HepG2 (cell line): ENCODE data around the gene RAD9A. TPM values are rescaled to one million over a fixed set of nuclear protein-coding genes. Genes with fewer than 3 reads are reported as not detected.
A peak's percentile ranks its signal among the peaks of the same experiment; 100 is the strongest.

Source experiments
- HINFP ChIP-seq: sonication (generic); formaldehyde crosslinking; IDR thresholded peaks from 2 replicates; pipeline ENCODE4 v1.4.0; 2020; ENCODE audit warnings: low read depth, mild to moderate bottlenecking, missing genetic modification reagents
- HNRNPH1 ChIP-seq: fragments of 200-400 bp; formaldehyde crosslinking; optimal IDR thresholded peaks from 2 replicates; pipeline ENCODE3; 2017; ENCODE audit warnings: mild to moderate bottlenecking, low read depth, low read length
- LCORL ChIP-seq, 2 experiments: fragments of 450-650 bp in 1 of 2; sonication (generic) in 1 of 2; formaldehyde crosslinking in 1 of 2; IDR thresholded peaks; 2 replicates each; pipeline versions ENCODE4 v1.5.0 to v1.6.1; 2017 to 2020; ENCODE audit warnings: antibody characterized with exemption in 1 of 2, missing genetic modification reagents in 1 of 2
- MED1 ChIP-seq: sonication (generic); formaldehyde crosslinking; IDR thresholded peaks from 2 replicates; pipeline ENCODE4 v1.4.0; 2020; ENCODE audit warnings: missing genetic modification reagents
- REPIN1 ChIP-seq: sonication (generic); formaldehyde crosslinking; IDR thresholded peaks from 2 replicates; pipeline ENCODE4 v1.8.0; 2022; ENCODE audit warnings: missing genetic modification reagents, low read depth, mild to moderate bottlenecking, borderline replicate concordance
- SNAPC2 ChIP-seq: sonication (generic); formaldehyde crosslinking; IDR thresholded peaks from 2 replicates; pipeline ENCODE4 v1.8.1; 2022; ENCODE audit warnings: mild to moderate bottlenecking, missing genetic modification reagents
- TIGD3 ChIP-seq: sonication (generic); formaldehyde crosslinking; IDR thresholded peaks from 2 replicates; pipeline ENCODE4 v1.5.1; 2020; ENCODE audit warnings: mild to moderate bottlenecking, missing genetic modification reagents, borderline replicate concordance
- ZNF224 ChIP-seq: sonication (generic); formaldehyde crosslinking; IDR thresholded peaks from 2 replicates; pipeline ENCODE4 v1.5.0; 2020; ENCODE audit warnings: mild to moderate bottlenecking, missing genetic modification reagents
- ZNF660 ChIP-seq: sonication (generic); formaldehyde crosslinking; IDR thresholded peaks from 2 replicates; pipeline ENCODE4 v1.5.1; 2020; ENCODE audit warnings: mild to moderate bottlenecking, low read depth, missing genetic modification reagents, borderline replicate concordance
- polyA plus RNA-seq, 8 experiments: library from polyadenylated mRNA; depleted of rRNA in 3 of 8; stranded (reverse) in 7 of 8; unstranded in 1 of 8; fragments of >200 nt; fragmentation: Illumina TruSeq in 4 of 8; extraction: Trizol in 4 of 8; gene quantifications; 2 replicates each; pipeline versions ENCODE4 v1.2.1 to v1.2.3, GENCODE V29; 2011 to 2016; ENCODE audit warnings: low read depth in 4 of 8, missing spikeins in 1 of 8, mixed read lengths in 1 of 8; ENCODE audit not compliant: insufficient read depth in 1 of 8
- total RNA-seq, 5 experiments: library from RNA; depleted of rRNA; stranded (reverse); fragments of >200 nt; fragmentation: Illumina TruSeq; extraction: Trizol; gene quantifications; 2 replicates each; pipeline ENCODE4 v1.2.3, GENCODE V29; 2016; ENCODE audit warnings: low read depth in 1 of 5
- TF ChIP-seq, protein P1 (sequence below), 2 experiments: sonication (generic) in 1 of 2; formaldehyde crosslinking in 1 of 2; IDR thresholded peaks; 2 replicates each; pipeline versions ENCODE4 v1.4.0 to v1.6.1; 2016 to 2020; ENCODE audit warnings: borderline replicate concordance in 1 of 2, low read depth in 1 of 2, mild to moderate bottlenecking in 1 of 2, missing genetic modification reagents in 1 of 2
- TF ChIP-seq, protein P2 (sequence below): sonication (generic); formaldehyde crosslinking; IDR thresholded peaks from 2 replicates; pipeline ENCODE4 v1.8.1; 2023; ENCODE audit warnings: missing genetic modification reagents, inconsistent platforms, borderline replicate concordance
- TF ChIP-seq, protein P3 (sequence below): fragments of 450-650 bp; IDR thresholded peaks from 2 replicates; pipeline ENCODE4 v1.6.1; 2017
- TF ChIP-seq, protein P4 (sequence below): sonication (generic); formaldehyde crosslinking; IDR thresholded peaks from 2 replicates; pipeline ENCODE4 v1.8.1; 2023; ENCODE audit warnings: mild to moderate bottlenecking, missing genetic modification reagents

The RAD9A gene
- total and polyA plus RNA-seq, 2 of the 13 experiments (the other 11 are each of a cell fraction or from before 2014, with no cell fraction given): 10.1 to 15.7 TPM

- TF ChIP-seq, protein P1, sequence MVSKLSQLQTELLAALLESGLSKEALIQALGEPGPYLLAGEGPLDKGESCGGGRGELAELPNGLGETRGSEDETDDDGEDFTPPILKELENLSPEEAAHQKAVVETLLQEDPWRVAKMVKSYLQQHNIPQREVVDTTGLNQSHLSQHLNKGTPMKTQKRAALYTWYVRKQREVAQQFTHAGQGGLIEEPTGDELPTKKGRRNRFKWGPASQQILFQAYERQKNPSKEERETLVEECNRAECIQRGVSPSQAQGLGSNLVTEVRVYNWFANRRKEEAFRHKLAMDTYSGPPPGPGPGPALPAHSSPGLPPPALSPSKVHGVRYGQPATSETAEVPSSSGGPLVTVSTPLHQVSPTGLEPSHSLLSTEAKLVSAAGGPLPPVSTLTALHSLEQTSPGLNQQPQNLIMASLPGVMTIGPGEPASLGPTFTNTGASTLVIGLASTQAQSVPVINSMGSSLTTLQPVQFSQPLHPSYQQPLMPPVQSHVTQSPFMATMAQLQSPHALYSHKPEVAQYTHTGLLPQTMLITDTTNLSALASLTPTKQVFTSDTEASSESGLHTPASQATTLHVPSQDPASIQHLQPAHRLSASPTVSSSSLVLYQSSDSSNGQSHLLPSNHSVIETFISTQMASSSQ (IDR thresholded peaks at IDR 0.05; ENCODE audit: low read depth): no peak
- TF ChIP-seq, protein P1 (CRISPR knock-in tag; IDR thresholded peaks at IDR 0.05; ENCODE audit: borderline replicate concordance): no peak
- TF ChIP-seq ZNF224 (CRISPR knock-in tag): no peak
- peak; percentile 50; the same call in 1 of the 2 replicates for TF ChIP-seq REPIN1
- peak; percentile 36; the same call in 1 of the 2 replicates for TF ChIP-seq MED1
- TF ChIP-seq HNRNPH1: no peak
- 0 out of 2 replicates have a peak, but pooled peaks have one; percentile 66 for TF ChIP-seq TIGD3 (CRISPR knock-in tag)
- 0 out of 2 replicates have a peak, but pooled peaks have one; percentile 33 for TF ChIP-seq SNAPC2 (CRISPR knock-in tag)
- TF ChIP-seq, protein P2, sequence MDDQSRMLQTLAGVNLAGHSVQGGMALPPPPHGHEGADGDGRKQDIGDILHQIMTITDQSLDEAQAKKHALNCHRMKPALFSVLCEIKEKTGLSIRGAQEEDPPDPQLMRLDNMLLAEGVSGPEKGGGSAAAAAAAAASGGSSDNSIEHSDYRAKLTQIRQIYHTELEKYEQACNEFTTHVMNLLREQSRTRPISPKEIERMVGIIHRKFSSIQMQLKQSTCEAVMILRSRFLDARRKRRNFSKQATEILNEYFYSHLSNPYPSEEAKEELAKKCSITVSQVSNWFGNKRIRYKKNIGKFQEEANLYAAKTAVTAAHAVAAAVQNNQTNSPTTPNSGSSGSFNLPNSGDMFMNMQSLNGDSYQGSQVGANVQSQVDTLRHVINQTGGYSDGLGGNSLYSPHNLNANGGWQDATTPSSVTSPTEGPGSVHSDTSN (CRISPR knock-in tag): no peak
- TF ChIP-seq HINFP: no peak
- TF ChIP-seq, protein P3, sequence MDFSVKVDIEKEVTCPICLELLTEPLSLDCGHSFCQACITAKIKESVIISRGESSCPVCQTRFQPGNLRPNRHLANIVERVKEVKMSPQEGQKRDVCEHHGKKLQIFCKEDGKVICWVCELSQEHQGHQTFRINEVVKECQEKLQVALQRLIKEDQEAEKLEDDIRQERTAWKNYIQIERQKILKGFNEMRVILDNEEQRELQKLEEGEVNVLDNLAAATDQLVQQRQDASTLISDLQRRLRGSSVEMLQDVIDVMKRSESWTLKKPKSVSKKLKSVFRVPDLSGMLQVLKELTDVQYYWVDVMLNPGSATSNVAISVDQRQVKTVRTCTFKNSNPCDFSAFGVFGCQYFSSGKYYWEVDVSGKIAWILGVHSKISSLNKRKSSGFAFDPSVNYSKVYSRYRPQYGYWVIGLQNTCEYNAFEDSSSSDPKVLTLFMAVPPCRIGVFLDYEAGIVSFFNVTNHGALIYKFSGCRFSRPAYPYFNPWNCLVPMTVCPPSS: no peak
- TF ChIP-seq ZNF660: no peak
- TF ChIP-seq, protein P4, sequence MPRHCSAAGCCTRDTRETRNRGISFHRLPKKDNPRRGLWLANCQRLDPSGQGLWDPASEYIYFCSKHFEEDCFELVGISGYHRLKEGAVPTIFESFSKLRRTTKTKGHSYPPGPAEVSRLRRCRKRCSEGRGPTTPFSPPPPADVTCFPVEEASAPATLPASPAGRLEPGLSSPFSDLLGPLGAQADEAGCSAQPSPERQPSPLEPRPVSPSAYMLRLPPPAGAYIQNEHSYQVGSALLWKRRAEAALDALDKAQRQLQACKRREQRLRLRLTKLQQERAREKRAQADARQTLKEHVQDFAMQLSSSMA (CRISPR knock-in tag): no peak
- TF ChIP-seq LCORL (IDR thresholded peaks at IDR 0.05): 0 out of 2 replicates have a peak, but pooled peaks have one; percentile 11
- TF ChIP-seq LCORL (CRISPR knock-in tag; IDR thresholded peaks at IDR 0.05): peak; percentile 65; the same call in 1 of the 2 replicates
Observed at GRCh38 chr11:67353317-67354074, 38.3 kb upstream of the RAD9A start, which contains the start of gene POLD4 (continued).
